Activated CD4-positive, alpha-beta T cell treated with anti-CD3 and anti-CD28 coated beads, Interleukin-2, amount 50 U/mL, for 4 hours (primary cell): ENCODE data around the gene ESPL1.
"Not testable (repeated sequence)": the region's sequence is repeated elsewhere in the genome, so short reads cannot be mapped to it uniquely, and the experiment has no call there.

Source experiments
- DNase-seq, 2 experiments: peaks; one replicate each; pipeline ENCODE4 v3.0.0-alpha.2; 2020

ESPL1 gene

DNA sequence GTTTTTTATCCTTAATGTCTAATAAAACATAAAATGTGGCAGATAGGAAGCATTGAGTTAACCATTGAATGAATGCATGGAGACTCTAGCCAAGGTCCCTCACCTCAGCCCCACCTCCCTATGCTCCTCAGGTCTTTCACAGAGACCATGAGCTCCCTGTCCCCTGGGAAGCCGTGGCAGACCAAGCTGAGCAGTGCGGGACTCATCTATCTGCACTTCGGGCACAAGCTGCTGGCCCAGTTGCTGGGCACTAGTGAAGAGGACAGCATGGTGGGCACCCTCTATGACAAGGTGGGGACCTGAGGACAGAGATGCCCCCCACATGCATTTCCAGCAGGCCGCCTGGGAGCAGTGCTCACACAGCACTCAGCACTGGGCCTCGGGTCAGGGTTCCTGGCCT is 34.8 kb downstream of the ESPL1 start:
- DNase-seq, result no peak

DNA sequence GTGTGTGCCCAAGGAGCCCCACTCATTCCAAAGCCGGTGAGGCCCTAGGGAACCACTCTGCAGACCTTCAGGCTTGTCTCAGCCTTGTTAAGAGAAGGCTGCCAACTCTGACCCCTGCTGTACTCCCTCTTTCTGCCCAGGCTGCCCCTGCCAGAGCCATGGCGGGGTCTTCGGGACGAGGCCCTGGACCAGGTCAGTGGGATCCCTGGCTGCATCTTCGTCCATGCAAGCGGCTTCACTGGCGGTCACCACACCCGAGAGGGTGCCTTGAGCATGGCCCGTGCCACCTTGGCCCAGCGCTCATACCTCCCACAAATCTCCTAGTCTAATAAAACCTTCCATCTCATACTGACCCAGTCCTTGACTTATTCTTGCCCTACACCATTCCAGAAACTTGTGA is 38.7 kb downstream of the ESPL1 start:
- DNase-seq, result no peak

GRCh38 chr12:53308276-53308675 is 40.2 kb downstream of the ESPL1 start:
- no peak for DNase-seq

DNA sequence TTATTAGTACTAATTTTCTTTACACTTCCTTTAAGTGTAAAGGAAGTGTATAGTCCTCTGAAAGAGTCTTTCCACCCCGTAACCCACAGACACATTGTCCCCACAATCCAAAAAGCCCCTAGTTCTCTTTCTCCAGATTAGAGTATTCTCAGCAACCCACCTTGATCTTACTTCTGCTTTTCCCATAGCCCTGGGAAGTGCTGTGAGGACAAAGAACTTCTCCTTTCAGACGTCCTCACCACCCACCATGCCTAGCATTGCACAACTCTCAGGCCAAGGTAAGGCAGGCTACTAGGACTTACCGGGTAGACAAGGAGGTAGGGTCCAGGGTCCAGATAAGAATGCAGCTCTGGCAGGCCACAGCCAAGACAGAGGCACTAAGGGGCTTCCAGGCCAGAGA is 45.9 kb downstream of the ESPL1 start:
- DNase-seq, result no peak

DNA sequence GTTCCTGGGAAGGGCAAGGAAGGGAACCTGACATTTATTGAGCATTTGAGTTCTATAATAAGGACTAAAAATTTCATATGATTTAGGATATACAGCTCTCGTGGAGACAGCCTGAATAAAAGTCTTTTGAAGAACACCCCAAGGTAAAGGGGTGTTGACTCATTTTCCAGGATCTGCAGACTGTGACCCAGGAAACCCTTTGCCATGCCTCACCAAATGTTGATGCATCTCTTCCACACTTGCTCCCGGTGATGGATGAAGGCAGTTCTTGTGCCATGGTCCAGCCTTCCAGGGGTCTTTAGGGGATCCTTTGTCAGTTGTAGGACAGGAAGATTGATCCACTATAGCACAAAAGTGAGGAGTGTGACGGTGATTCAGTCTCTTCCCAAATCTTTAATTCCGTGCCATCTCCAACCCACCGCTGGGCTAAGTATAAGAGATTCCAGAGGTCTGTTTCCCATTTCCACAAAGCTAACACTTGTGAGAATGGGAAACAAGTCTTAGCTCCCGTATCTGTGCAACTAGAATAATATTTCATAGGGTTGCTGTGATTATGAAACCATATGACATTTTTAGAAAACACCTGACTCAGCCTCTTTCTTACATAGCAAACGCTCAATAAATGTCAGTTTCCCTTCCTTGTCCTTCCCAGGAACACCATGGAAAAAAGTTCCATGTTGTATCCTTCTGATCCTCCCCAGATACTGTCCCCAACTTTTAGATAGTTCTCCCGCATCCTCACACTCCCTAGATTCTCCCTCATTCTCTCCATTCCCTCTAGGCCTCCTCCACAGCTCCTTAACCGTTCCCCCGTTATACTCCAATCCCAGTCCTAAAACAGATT is 52.5 kb downstream of the ESPL1 start:
- DNase-seq, result no peak

GRCh38 chr12:53324113-53324778 is 56.1 kb downstream of the ESPL1 start:
- peak; percentile 34 to 42 for DNase-seq

DNA sequence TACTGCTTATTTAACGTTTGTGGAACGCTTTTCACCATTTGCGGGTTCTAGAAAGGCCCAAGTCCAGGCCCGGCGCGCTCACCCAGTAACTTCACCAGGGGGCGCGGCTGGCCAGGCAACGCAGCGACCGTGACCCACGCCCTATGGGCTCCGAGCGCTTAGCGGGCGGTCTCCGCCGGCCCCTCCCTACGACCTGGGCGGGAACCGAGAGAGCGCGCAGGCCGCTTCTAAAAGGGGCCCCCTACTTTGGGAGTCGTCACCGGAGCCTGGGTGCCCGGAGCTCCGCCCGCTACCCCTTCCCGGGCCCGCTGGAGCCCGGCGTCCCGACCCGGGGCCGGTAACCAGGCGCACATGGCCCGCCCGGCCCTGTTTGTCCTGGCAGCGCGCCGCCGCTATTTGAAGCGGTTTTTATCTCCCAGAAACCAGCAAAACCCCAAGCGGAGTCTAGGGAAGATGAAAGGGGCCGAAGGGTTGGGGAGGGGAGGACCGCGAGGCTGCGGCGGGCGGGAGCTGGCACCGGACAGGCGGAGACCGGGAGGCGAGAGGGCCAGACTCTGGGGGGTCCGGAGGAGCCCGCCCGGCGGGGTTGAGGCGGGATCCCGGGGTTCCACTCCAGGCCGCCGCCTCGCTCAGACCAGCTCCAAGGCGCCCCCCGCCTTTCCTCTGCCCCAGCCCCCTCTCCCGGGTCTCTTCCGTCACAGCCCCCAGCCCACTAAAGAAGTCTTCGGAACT is 56.8 kb downstream of the ESPL1 start:
- peak; percentile 73 to 75 for DNase-seq

DNA sequence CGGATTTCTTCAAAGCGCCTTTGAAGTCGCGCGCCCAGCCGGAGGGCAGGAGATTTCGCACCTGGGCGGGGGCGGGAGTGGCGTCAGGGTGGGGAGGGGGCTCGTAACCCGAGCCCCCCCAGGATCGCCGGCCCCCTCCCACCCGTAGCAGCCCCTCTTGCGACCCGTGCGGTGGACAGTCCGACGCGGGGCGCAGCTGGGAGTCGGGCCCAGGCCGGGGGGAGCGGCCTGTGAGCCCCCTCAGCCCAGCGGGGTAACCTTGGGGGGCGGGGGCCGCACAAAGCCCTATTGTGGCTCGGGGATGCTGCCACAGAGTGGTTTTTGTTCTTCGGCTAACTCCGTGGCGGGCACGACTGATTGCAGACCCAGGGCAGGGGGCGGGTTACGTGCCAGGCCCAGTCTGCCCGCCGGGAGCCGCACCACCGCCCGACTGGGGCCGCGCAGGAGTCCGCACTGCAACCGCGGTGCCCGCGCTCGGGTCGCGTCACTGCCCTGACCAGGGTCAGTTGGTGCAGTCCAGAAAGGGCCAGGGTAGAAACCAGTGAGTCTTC is 57.5 kb downstream of the ESPL1 start:
- peak in 1 of 2 experiments; percentile 12 for DNase-seq

DNA sequence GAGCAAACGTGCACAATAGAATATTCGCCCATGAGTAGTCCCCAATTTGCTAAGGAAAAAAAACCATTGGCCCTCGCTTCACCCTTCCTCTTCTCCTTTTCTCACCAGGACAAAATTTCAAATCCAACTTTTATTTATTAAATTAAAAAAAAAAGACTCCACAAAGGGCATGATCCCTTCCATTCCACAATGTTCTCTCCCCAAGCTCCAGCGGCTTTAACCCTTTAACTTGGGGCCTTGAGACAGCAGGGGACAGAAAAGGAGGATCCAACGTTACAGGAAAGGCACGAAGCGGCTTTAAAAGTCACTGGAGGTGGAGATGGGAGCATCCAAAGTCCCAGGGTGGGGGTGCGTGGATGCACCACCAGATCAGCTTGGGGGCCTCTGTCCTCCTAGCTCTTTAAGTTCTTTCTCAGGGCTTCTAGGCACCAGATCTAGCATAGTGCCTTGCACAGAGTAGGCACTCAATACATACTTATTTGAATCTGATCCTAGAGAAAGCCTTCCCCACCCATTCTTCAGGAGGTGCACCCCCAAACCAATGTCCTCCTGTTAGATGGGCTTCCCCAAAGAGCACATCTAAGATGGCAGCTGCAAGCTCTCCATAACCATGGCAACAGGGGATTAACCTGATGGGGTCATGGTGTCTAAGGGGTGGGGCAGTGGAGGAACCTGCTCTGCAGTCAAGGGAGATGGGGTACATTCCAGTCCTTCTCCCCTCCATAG is 58.5 kb downstream of the ESPL1 start:
- DNase-seq, result no peak

- no peak for DNase-seq
These were observed 59.4 kb downstream of the ESPL1 start for GRCh38 chr12:53327435-53328042.

GRCh38 chr12:53328043-53328435 is 59.9 kb downstream of the ESPL1 start:
- DNase-seq, result no peak

DNA sequence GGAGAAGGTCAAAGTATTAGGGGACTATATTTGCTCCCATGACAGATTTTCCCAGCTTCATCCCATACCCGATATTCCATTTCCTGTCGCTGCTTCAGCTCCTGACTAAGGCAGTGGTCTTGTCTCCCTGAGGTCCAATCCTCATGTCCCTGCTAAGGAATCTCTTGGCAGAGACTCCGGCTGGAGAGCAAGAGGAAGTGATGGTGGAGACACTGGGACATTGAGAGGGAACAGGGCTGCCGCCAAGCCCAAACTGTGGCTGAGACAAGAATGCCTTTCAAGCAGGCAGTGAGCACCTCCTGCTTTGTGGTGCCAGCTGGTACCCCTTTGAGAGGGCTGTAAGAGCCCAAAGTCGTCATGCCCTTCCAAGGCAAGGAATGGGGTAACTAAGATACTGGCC is 62.6 kb downstream of the ESPL1 start:
- DNase-seq, result no peak

DNA sequence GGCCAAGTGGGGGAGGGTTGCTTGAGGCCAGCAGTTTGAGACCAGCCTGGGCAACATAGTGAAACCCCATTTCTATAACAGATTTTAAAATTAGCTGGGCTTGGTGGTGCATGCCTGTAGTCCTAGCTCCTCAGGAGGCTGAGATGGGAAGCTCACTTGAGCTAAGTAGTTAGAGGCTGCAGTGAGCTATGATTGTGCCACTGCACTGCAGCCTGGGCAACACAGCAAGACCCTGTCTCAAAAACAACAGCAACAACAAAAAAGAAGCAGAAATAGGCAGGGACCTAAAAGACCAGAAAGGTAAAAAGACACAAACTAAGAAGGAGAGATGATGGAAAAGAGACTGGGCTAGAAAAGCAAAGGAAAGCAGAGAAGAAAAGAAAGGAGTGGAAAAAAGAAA is 64.2 kb downstream of the ESPL1 start:
- not testable (repeated sequence) for DNase-seq

DNA sequence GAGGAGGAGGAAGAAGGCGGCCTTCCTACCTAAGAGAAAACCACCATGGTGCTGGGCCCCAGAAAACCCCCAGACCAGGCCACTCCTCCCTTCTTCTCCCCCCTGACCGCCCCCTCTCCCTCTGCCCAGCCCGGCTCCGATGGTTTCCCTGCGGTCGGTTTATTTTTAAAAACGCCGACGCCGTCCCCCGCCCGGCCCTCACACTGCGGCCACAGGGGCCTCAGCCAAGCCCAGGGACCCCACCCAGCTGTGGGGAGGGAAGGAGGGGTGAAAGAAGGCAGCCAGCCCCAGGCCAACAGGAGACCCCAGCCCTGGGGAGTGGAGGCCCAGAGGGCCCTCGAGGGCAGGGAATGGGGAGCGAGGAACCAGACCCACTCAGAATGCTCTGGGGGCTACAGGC is 64.6 kb downstream of the ESPL1 start:
- no peak for DNase-seq

- DNase-seq, result no peak
These were observed 65.2 kb downstream of the ESPL1 start for GRCh38 chr12:53333289-53333688.

DNA sequence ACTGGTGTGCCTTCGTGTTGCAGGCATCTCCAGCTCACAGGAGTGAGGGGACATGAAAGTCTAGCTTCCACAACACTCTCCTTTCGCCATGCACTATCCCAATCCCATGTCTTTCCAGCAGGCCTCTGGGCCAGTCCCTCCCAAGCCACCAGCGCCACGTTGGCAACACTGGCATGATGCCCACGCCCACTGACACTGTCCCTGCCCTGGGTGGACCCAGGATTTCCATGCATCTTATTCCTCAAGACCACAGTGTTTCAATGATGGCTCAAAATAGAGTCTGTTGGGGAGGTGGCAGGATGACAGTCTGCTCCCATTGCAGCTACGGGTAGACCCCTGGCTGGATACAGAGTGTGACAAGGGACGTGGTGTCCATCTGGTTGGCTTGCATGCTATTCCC is 65.7 kb downstream of the ESPL1 start:
- no peak for DNase-seq

DNA sequence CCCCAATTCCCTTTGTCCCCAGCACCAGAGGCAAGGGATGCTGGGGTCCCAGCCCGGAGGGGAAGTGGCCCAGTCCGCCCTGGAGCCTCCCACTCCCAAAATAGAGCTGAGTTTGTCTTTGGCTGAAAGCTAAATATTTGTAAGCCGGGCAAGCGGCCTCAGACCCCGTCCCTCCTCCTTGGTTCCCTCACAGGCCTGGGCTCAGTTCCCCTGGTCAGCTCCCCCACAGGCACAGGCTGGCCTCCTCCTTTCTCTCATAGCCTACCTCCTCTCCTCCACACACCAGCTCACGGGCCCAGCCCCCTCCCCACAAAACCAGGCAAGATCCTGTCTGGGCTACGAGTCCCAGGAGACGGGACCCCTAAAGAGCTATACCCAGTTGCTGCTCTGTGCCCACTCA is 66.7 kb downstream of the ESPL1 start:
- no peak for DNase-seq

DNA sequence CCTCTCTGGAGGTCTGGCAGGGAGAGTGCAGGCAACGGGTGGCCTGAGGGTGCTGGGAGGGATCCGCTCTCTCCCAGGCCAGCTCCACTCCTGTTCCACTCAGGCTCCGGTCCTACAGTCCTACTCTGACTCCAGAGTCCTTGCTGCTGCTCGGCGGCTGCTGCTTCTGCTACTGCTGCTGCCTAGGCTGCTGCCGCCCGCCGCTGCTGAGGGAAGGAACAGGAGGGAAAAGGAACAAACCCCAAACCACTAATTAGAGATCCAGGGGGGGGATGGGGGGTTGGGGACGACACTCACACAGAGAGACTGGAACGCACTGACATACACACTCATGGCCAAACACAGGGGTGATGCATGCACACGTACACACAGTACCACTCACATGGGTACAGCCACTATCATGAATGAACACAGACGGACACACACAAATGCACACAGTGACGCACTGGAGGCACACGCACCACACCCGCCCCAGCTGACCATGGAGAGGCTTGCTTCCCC is 68.1 kb downstream of the ESPL1 start, which contains the start of gene SP7:
Gene SP7, minus strand, starts transcription at position 174 of the 501 bp plus-strand sequence. CDS start 708 bp downstream, outside the sequence.
- no peak for DNase-seq

- DNase-seq, result no peak
These were observed 69.9 kb downstream of the ESPL1 start for GRCh38 chr12:53338017-53338416.

- DNase-seq, result no peak
These were observed 70.8 kb downstream of the ESPL1 start for GRCh38 chr12:53338916-53339315.

GRCh38 chr12:53340398-53340797 is 72.3 kb downstream of the ESPL1 start:
- no peak for DNase-seq
